NCI-H2171 (cell line): ENCODE measurements around the gene TIMD4.

ENCODE experiments used
- DNase-seq: peaks from one replicate; lab custom pipeline; 2025; lab: John Stamatoyannopoulos, UW

TIMD4 gene

DNA sequence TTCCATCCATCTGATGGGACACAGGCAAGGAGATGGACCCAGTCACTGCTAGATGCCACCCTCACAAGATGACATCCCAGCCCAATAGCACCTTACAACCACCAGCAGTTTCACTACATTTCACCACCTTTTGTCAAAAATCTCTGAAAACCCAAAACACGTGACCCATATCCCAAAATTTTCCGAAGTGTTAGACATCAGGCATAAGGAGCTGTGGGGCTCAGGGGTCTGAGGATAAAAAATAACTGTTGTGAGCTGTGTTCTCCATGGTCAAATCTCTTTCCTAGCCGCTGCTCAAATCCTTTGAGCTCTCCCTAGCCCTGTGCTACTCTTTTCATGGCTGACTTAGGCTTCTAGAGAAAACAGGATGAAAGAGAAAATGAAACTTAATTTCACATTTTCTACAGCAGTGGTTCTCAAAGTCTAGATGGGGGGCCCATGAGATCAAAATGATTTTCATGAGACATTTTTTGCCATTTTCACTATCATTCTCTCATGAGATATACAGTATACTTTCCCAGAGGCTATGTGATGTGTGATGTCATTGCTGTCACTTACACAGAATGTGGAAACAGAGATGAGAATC is 40.7 kb downstream of the TIMD4 start:
- DNase-seq: no peak

- DNase-seq: no peak
Observed at GRCh38 chr5:156920861-156921431, 42.1 kb downstream of the TIMD4 start.

DNA sequence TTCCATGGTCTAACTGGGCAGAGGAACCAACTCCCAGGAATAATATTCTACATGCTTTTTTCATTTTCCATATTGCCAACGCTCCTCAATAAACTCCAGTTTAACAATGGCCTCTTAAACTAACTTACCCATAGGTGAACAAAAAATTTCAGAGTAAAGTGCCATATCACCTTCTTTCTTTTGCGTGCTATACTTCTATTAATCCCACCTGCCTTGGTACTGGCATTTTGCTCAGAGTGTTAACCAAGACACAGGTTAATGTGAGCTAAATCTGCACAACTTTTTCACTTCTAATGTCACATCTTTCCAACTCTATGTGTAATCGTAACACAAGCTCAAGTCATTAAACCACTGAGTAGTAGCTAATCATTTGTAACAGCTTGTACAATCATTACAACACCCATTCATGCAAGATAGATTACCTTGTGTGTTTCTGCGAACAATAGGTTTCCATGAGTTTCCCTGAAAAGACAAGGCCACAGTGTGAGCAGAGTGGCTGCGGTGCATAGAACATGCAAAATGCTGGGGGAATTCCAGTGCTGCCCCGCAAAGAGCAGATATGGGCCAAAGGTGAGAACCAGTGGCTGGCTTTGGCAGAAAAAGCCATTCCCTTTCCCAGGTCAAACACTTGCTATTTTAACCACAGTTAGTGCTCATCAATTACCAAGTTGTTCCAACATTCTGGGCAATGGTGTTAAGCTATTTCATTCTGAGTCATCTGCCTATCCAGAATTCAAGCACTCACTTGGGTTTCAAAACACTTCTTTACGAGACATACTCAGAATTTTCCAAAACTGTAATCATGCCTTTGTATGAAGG is 42.8 kb downstream of the TIMD4 start:
- no peak for DNase-seq

GRCh38 chr5:156918311-156918845 is 44.6 kb downstream of the TIMD4 start:
- no peak for DNase-seq

- DNase-seq: no peak
Observed at GRCh38 chr5:156914371-156914737, 48.7 kb downstream of the TIMD4 start.

GRCh38 chr5:156913719-156914370 is 49.2 kb downstream of the TIMD4 start:
- DNase-seq: peak; percentile 38

DNA sequence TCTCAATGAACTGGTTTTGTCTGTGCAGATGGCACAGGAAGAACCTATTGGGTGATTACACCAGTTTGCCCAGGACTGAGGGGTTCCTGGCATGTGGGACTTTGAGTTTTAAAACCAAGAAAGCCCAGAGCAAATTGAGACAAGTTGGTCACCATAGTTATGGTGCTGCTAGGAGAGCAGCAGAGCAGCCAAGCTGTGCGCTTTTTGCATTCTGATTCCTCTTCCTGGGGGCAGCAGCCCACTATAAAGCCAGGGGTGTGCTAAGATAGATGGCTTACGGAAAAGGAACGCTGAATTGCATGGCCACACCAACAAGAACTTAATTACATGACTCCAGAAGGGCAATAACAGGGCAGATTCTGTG is 49.7 kb downstream of the TIMD4 start:
- DNase-seq: no peak

GRCh38 chr5:156912869-156913268 is 50.2 kb downstream of the TIMD4 start:
- DNase-seq: no peak

DNA sequence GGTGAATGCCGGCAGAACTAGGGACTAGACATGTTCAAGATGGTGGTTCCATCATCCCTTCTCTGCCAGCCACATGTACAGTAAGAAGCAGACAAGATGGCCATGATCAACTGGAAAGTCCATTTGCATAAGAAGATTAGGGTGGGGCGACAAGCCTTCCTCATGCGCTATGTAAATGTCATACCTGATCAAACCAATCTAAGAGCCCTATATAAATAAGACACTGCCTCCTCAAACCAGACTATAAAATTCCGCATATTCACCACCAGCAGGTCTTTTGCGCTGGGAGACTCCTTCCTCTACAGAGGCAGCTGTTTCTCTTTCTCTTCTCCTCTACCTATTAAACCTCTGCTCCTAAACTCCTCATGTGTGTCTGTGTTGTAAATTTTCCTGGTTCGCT is 53.8 kb downstream of the TIMD4 start:
- no peak for DNase-seq

DNA sequence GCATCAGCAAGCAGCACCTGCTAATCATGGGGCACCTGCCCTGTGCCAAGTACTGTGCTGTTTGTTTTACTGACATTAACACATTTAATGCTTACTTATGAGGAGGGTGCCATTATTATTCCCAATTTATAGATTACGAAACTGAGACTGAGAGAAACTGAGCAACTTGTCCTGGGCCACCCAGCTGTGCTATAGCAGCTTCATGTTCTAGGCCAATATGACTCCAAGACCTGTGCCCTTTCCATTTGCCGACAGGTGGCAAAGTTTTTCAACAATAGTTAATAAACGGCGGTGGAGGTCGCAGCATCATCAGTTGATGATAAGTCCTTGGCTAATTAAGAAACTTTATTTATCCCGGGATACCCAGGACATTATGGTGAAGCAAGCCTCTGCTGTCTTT is 55.4 kb downstream of the TIMD4 start:
- no peak for DNase-seq

DNA sequence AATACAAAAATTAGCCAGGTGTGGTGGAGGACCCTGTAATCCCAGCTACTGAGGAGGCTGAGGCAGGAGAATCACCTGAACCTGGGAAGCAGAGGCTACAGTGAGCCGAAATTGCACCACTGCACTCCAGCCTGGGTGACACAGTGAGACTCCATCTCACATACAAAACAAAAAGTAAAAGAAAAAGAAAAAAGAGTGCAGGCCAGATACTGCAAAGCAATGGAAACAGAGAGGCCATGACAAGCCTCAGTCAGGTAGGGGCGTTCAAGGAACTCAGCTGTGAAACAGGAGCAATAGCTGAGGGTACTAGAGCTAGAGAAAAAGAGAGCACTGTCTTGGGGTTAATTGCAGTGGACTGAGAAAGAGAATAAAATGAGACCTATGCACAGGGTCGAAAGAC is 56.2 kb downstream of the TIMD4 start:
- DNase-seq: no peak

DNA sequence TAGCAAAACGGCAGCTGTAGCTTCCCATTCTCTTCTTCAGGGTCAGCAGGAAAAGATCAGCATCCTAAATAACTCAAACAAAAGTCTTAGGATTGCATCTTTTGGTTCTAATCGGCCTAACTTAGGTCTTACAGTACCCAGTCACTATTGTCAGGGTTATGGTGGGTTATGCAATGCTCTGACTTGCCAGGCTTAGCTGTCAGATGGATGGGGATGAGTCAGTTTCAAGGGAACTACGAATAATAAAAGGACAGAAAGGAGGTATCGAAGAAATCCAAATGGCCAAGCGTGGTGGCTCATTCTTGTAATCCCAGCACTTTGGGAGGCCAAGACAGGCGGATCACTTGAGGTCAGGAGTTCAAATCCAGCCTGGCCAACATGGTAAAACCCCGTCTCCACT is 66.5 kb downstream of the TIMD4 start:
- no peak for DNase-seq

DNA sequence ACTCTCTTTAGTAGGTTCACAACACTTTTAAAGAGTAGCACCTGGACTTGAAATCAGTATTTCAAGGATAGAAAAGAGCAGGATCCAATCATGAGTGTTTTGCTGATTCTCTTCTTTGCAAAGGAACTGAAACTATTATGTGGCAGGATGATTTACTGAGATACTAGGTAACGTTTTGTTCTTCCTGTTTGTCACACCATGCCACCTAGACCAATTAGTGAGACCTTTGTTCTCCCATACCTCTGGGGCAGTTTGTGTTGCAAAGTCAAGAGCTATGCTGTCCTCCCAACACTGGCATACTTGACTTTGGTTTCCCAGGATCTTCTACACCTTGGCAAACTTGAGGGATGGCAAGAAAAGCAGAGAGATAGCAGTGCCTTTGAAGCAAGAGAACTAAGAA is 69.5 kb downstream of the TIMD4 start:
- DNase-seq: no peak

DNA sequence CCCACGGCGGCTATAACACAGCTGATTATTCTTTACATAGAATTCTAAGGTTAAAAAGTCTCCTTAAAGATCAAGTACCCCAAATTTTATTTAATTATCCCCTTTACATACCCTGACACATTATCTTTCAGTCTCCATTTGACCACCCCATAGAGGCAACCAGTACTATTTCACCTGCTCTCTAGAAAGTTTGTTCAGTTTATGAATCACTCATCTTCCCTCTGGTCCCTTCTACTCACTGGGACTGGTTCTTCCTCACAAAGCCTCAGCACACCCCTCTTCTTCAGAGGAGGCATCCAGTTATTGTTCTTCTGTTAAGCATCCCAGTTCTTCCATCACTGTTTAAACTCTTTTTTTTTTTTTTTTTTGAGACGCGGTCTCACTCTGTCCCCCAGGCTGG is 70.2 kb downstream of the TIMD4 start:
- DNase-seq: no peak

DNA sequence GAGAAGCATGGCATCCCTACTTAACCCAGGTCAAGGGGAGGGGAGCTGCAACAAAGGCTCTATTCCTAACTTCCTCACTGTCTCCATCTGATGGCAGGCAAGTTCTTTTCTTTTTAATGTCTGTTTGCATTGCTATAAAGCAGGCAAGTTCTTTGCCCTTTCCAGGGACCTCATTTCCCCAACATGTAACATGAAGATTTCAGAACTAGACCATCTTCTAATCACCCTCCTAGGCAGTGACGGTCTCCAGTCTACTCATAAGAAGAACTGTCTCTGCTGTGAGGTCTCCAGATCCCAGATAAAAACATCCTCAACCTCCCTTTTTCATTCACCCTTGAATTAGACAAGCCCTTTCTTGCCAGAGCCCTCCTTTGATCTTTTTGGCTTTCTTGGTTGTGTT is 70.8 kb downstream of the TIMD4 start:
- DNase-seq: no peak

- DNase-seq: no peak
Observed at GRCh38 chr5:156888520-156888919, 74.5 kb downstream of the TIMD4 start.

GRCh38 chr5:156883316-156883875 is 79.6 kb downstream of the TIMD4 start:
- DNase-seq: no peak

- DNase-seq: peak; percentile 36
Observed at GRCh38 chr5:156879665-156880285, 83.3 kb downstream of the TIMD4 start.

- DNase-seq: no peak
Observed at GRCh38 chr5:156871212-156871611, 91.8 kb downstream of the TIMD4 start.

DNA sequence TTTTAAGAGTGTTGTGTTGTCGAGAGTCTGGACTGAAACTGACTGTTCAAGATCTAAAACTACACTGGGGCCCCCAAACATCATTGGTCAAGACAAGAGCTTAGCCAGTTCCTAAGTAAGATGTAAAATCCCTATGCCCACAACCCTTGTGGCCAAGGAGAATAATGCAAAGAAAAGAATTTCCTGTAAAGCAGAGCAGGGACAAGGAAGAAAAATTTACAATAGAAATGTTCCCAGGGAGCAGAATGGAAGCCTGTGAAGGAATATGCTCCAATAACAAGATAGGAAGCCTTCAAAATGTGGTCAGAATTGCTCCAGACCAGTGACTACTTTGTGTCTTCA is 92.6 kb downstream of the TIMD4 start:
- DNase-seq: no peak
